HEK293T (cell line): ENCODE results near the gene KDM3B.

ENCODE experiments used
- CTCF ChIA-PET: fragments of 350-600 bp; formaldehyde crosslinking; extraction: SDS; loops from one replicate; lab custom pipeline; 2021; ENCODE audit warnings: antibody characterized with exemption, inconsistent platforms; lab: Yijun Ruan, JAX
- POLR2A ChIA-PET: fragments of 350-600 bp; formaldehyde crosslinking; extraction: SDS; loops from one replicate; lab custom pipeline; 2020; ENCODE audit warnings: antibody characterized with exemption, inconsistent platforms; lab: Yijun Ruan, JAX
- DNase-seq: peaks from one replicate; pipeline ENCODE4 v3.0.0; 2012; ENCODE audit warnings: mixed read lengths; ENCODE audit errors: extremely low spot score
- ARNT ChIP-seq: fragments of 450-650 bp; IDR thresholded peaks from 2 replicates; pipeline ENCODE4 v1.6.1; 2017; ENCODE audit warnings: mild to moderate bottlenecking
- BHLHE40 ChIP-seq: fragments of 450-650 bp; IDR thresholded peaks from 2 replicates; pipeline ENCODE4 v1.6.1; 2016; ENCODE audit warnings: mild to moderate bottlenecking, moderate library complexity, borderline replicate concordance
- CTBP1 ChIP-seq: fragments of 450-650 bp; IDR thresholded peaks from 2 replicates; pipeline ENCODE4 v1.6.1; 2016; ENCODE audit warnings: borderline replicate concordance
- ELF4 ChIP-seq: fragments of 450-650 bp; IDR thresholded peaks from 2 replicates; pipeline ENCODE4 v1.6.1; 2017; ENCODE audit warnings: antibody characterized with exemption
- FOXA1 ChIP-seq: fragments of 450-650 bp; IDR thresholded peaks from 2 replicates; pipeline ENCODE4 v1.6.1; 2016; ENCODE audit warnings: mild to moderate bottlenecking
- FOXK2 ChIP-seq: fragments of 450-650 bp; IDR thresholded peaks from 2 replicates; pipeline ENCODE4 v1.6.1; 2016; ENCODE audit warnings: mild to moderate bottlenecking
- FOXM1 ChIP-seq: fragments of 450-650 bp; IDR thresholded peaks from 2 replicates; pipeline ENCODE4 v1.6.1; 2017; ENCODE audit warnings: mild to moderate bottlenecking, borderline replicate concordance
- HDGF ChIP-seq: fragments of 450-650 bp; IDR thresholded peaks from 2 replicates; pipeline ENCODE4 v1.6.1; 2017; ENCODE audit warnings: antibody characterized with exemption, borderline replicate concordance
- L3MBTL2 ChIP-seq: fragments of 450-650 bp; conservative IDR thresholded peaks from 2 replicates; pipeline ENCODE4 v1.6.1; 2016; ENCODE audit warnings: mild to moderate bottlenecking
- LEF1 ChIP-seq: fragments of 450-650 bp; IDR thresholded peaks from 2 replicates; pipeline ENCODE4 v1.6.1; 2017; ENCODE audit warnings: mild to moderate bottlenecking, borderline replicate concordance
- NFRKB ChIP-seq: fragments of 450-650 bp; IDR thresholded peaks from 2 replicates; pipeline ENCODE4 v1.6.1; 2016; ENCODE audit warnings: mild to moderate bottlenecking, moderate library complexity
- PKNOX1 ChIP-seq: fragments of 450-650 bp; IDR thresholded peaks from 2 replicates; pipeline ENCODE4 v1.6.1; 2016
- SP1 ChIP-seq: fragments of 450-650 bp; IDR thresholded peaks from 2 replicates; pipeline ENCODE4 v1.6.1; 2017
- SUZ12 ChIP-seq: fragments of 450-650 bp; IDR thresholded peaks from 2 replicates; pipeline ENCODE4 v1.6.1; 2016; ENCODE audit warnings: mild to moderate bottlenecking
- TARDBP ChIP-seq: fragments of 450-650 bp; IDR thresholded peaks from 2 replicates; pipeline ENCODE4 v1.6.1; 2016
- ZNF384 ChIP-seq: fragments of 450-650 bp; IDR thresholded peaks from 2 replicates; pipeline ENCODE4 v1.6.1; 2016

KDM3B gene

GRCh38 chr5:138330813-138331448, 21.6 kb upstream of the KDM3B start:
- CTCF ChIA-PET, result interaction anchor here (1.2 to 2.6 kb wide), 2 partner anchors 22 to 262 kb away, joined by 3 to 22 read pairs; partner anchors contain the start of gene KDM3B
- no peak for DNase-seq
- no peak for TF ChIP-seq CTBP1
- no peak for TF ChIP-seq BHLHE40
- TF ChIP-seq FOXK2, result no peak
- no peak for TF ChIP-seq ELF4
- no peak for TF ChIP-seq TARDBP
- TF ChIP-seq PKNOX1, result no peak
- no peak for TF ChIP-seq FOXM1
- no peak for TF ChIP-seq NFRKB
- TF ChIP-seq FOXA1, result no peak
- POLR2A ChIA-PET, result interaction anchor here (0.6 to 3.5 kb wide), 21 partner anchors 8 to 442 kb away, joined by 3 to 51 read pairs (median 4); partner anchors contain the start of genes CDC23, KDM3B and KIF20A

DNA sequence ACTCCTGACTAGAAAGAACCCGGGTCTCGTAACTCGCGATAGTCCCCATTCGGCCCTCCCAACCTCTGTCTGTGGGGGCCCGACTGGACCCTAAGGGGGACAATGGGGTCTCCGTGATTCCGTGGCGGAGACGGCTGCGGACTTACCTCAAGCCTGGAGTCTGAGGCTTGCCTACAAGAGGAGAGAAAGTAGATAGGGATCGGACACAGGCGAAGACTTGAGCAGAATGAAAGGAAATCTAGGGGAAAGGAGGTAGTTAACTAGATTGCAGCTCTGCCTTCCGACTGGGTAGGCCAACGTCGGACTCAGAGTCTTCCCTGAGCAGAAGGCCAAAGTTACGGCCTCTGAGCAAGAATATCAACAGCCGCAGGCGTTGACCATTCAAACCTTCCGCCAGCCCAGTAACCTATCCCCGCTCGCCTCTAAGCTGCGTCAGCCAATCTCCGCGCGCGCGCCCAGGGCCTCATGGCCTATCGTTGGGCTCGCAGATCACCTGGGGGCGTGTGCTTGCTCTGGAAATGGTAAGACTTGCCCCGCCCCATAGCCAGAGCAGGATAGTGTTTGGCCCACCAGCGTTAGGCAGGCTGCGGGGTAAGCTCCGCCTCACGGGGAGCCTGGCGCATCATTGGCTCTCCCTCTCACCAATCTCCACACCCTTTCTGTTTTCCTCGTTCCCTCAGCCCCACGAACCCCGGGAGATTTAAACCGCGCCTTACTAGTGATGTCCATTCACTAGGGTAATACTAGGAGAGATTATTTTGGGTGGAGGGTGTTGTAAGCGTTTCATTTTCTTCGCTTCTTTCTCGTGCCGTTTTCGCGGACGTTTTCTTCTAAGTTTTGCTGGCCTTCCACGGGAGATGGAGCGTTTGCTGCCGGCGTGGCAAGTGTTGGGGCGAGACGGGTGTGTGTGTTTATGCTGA, 20.8 kb upstream of the KDM3B start, which contains the start of gene CDC25C:
CDC25C (minus strand) TSS at position 356 of the 920 bp plus-strand sequence. CDS start 624 bp downstream, outside the sequence.
- ChIA-PET POLR2A (interaction anchor here (0.7 to 3.5 kb wide), 31 partner anchors 8 to 443 kb away, joined by 3 to 51 read pairs (median 4); partner anchors contain the start of genes CDC23, KDM3B and KIF20A), CTCF (interaction anchor here (0.6 to 2.6 kb wide), 4 partner anchors 21 to 1091 kb away, joined by 3 to 22 read pairs (median 3); partner anchors contain the start of gene KDM3B)
- peak; percentile 94 for DNase-seq
- peak; percentile 80 for TF ChIP-seq TARDBP
- no peak for TF ChIP-seq CTBP1
- no peak for TF ChIP-seq SUZ12
- no peak for TF ChIP-seq LEF1
- TF ChIP-seq ZNF384, result no peak
- peak; percentile 76 for TF ChIP-seq L3MBTL2
- no peak for TF ChIP-seq FOXA1
- no peak for TF ChIP-seq ARNT
- TF ChIP-seq FOXM1, result peak; percentile 95
- TF ChIP-seq SP1, result no peak
- TF ChIP-seq FOXK2, result no peak
- TF ChIP-seq HDGF, result no peak
- TF ChIP-seq BHLHE40, result no peak
- TF ChIP-seq ELF4, result no peak
- TF ChIP-seq NFRKB, result no peak
- TF ChIP-seq PKNOX1, result no peak

- ChIA-PET CTCF (interaction anchor here (2.6 kb wide), 1 partner anchor 17 kb away, joined by 9 read pairs; no protein-coding TSS in a partner anchor), POLR2A (interaction anchor here (1.8 to 8.2 kb wide), 2 partner anchors 16 to 122 kb away, joined by 6 to 124 read pairs; partner anchors contain the start of genes CDC23 and KDM3B)
- TF ChIP-seq HDGF (no peak), LEF1 (no peak), ELF4 (no peak), L3MBTL2 (no peak), TARDBP (no peak)
- DNase-seq, result no peak
Measured at GRCh38 chr5:138334867-138335447, 17.5 kb upstream of the KDM3B start.

GRCh38 chr5:138336952-138337684, 15.4 kb upstream of the KDM3B start:
- ChIA-PET POLR2A (interaction anchor here (0.8 to 8.2 kb wide), 8 partner anchors 14 to 425 kb away, joined by 3 to 124 read pairs (median 4); partner anchors contain the start of genes KDM3B and KIF20A), CTCF (interaction anchor here (0.6 to 4.0 kb wide), 2 partner anchors 16 to 118 kb away, joined by 4 to 39 read pairs; partner anchors contain the start of gene KDM3B)
- TF ChIP-seq BHLHE40 (no peak), TARDBP (peak; percentile 92), SUZ12 (no peak)
- peak; percentile 74 for DNase-seq

DNA sequence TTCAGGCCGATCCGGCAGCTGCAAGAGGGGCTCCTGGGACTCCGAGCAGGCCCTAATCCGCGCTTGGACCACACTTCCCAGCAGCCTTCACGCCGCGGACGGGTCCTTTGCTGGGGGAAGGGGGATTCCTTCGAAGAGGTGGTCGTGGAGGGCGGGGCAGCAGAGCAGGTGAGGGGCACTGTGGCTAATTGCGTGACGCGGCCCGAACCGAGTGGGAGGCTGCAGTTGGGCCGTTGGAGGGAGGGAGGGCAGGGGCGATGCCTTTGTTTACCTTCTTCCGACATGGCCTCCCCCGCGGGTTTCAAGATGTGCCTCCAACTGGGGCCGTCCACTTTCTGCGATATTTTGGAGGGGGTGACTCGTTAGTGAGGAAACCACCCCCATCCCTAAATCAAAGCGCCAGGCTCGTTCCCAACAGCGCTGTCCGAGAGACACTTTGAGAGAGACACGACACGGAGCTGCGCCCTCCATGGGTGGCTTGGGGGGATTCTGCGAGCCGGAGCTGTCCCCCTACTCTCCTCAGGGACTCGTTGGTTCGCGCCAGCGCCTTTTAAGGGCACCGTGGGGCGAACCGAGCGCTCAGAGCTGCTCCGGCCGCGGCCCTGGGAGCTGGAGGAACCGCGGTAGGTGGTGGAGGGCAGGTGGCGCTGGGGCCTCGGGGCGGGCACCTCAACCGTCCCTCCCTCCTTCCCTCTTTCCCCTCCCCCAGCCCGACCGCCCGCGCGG, 14.6 kb upstream of the KDM3B start, which contains the start of gene FAM53C:
FAM53C (plus strand) TSS at position 582 of the 726 bp plus-strand sequence. CDS start 3,070 bp downstream, outside the sequence.
- TF ChIP-seq CTBP1, result no peak
- TF ChIP-seq TARDBP, result no peak
- TF ChIP-seq PKNOX1, result peak; percentile 35; the same call in 1 of the 2 replicates
- TF ChIP-seq SUZ12, result no peak
- TF ChIP-seq FOXK2, result peak; percentile 98
- TF ChIP-seq L3MBTL2, result 0 out of 2 replicates have a peak, but pooled peaks have one; percentile 24
- peak; percentile 98 for TF ChIP-seq BHLHE40
- peak; percentile 99 for TF ChIP-seq FOXM1
- TF ChIP-seq ZNF384, result no peak
- TF ChIP-seq SP1, result peak; percentile 14; the same call in 1 of the 2 replicates
- peak; percentile 93 for TF ChIP-seq ELF4
- TF ChIP-seq NFRKB, result no peak
- TF ChIP-seq LEF1, result peak; percentile 43; the same call in 1 of the 2 replicates
- TF ChIP-seq HDGF, result no peak
- TF ChIP-seq FOXA1, result no peak
- no peak for TF ChIP-seq ARNT
- ChIA-PET CTCF (interaction anchor here (0.6 to 4.0 kb wide), 2 partner anchors 15 to 119 kb away, joined by 4 to 39 read pairs; partner anchors contain the start of gene KDM3B), POLR2A (interaction anchor here (0.6 to 8.2 kb wide), 16 partner anchors 8 to 424 kb away, joined by 3 to 124 read pairs (median 4); partner anchors contain the start of genes CDC23, ETF1, KDM3B and KIF20A)
- DNase-seq, result peak; percentile 82
